Subcutaneous adipose tissue (tissue), 4 donors: ENCODE measurements around the gene TSPYL4. TPM values are rescaled to one million over a fixed set of nuclear protein-coding genes. Genes with fewer than 3 reads are reported as not detected.

Source experiments
- total RNA-seq, 4 donors: library from RNA; depleted of rRNA; stranded (reverse); fragments of >200 nt; gene quantifications; one replicate each; pipeline ENCODE4 v1.1.0, GENCODE V29; 2016
- TF ChIP-seq, protein P1 (sequence below): fragments of 450-650 bp; IDR thresholded peaks from one replicate; pipeline ENCODE4 v1.5.1; 2016; ENCODE audit warnings: low read depth, mild to moderate bottlenecking, control low read depth, antibody characterized with exemption, moderate library complexity

Gene TSPYL4
- total RNA-seq, 4 donors from 2014 or later = 5.6 to 8.5 (median 8.3) TPM

GRCh38 chr6:116290799-116291198, 36.9 kb upstream of the TSPYL4 start:
- TF ChIP-seq, protein P1, sequence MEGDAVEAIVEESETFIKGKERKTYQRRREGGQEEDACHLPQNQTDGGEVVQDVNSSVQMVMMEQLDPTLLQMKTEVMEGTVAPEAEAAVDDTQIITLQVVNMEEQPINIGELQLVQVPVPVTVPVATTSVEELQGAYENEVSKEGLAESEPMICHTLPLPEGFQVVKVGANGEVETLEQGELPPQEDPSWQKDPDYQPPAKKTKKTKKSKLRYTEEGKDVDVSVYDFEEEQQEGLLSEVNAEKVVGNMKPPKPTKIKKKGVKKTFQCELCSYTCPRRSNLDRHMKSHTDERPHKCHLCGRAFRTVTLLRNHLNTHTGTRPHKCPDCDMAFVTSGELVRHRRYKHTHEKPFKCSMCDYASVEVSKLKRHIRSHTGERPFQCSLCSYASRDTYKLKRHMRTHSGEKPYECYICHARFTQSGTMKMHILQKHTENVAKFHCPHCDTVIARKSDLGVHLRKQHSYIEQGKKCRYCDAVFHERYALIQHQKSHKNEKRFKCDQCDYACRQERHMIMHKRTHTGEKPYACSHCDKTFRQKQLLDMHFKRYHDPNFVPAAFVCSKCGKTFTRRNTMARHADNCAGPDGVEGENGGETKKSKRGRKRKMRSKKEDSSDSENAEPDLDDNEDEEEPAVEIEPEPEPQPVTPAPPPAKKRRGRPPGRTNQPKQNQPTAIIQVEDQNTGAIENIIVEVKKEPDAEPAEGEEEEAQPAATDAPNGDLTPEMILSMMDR = no peak

GRCh38 chr6:116289876-116290275, 36.0 kb upstream of the TSPYL4 start:
- TF ChIP-seq, protein P1 = no peak

- TF ChIP-seq, protein P1 = no peak
These were observed 33.9 kb upstream of the TSPYL4 start for GRCh38 chr6:116287689-116288282.

DNA sequence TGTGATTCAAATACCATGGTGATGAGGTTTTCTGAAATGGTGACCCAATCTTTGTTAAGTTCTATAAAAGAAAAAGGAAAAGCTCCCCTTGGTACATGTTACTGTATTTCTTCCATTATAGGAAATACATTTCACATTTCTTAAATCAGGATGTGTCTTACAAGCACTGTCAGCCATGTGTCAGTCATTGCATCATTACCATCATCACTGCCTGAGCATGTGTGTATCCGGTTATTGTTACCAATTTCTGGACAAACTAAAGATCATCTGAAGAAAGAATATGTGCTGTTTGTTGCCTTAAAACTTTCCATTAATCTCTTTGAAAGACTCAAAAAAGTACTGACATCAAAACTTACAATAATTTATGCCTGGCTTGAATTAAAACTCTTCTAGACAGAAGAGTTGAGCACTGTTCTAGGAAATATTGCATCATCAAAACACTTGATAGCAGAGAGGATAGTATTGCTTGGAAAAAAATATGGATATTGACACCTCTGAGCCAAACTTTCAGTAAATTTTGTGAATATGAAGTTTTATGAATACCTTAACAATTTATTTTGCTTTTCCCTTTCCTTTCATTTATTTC, 33.0 kb upstream of the TSPYL4 start:
- TF ChIP-seq, protein P1 = no peak

- TF ChIP-seq, protein P1 = no peak
These were observed 29.3 kb upstream of the TSPYL4 start for GRCh38 chr6:116283191-116283590.

DNA sequence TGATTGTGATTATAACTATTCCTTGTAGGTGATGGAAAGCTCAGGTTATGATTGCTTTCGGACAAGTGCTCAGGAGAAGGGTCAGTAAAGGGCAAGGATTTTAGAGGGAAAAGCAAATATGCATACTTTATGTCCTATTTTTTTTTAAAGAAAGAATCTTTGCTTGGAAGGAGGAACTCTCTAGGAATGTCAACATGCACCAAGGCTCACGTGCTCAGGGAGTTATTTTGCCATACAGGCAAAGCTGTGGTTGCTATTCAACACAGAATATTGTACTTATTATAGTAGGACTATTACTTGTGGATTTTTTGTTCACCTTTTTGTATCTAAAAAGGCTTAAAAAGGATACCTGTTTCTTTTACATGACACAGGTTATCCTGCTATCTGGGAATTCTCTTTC, 28.8 kb upstream of the TSPYL4 start:
- TF ChIP-seq, protein P1 = no peak

- TF ChIP-seq, protein P1 = no peak
These were observed 27.1 kb upstream of the TSPYL4 start for GRCh38 chr6:116280933-116281316.
